ENCODE measurements around the gene COL17A1.

The COL17A1 gene

DNA sequence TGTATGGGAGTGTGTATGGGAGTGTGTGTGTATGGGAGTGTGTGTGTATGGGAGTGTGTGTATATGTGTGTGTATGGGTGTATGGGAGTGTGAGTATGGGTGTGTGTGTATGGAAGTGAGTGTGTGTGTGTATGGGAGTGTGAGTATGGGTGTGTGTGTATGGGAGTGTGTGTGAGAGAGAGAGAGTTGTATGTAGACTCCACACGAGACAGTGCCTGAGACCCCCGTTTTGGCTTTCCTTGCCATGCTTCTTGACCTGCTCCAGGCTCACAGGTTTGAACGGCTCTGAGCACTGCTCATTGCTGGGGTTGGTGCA is 49.7 kb downstream of the COL17A1 start:
- Mint-ChIP-seq H3K4me3 (no peak overlapping the region), H3K27me3 (no peaks in the 10 kb centered on the region), H3K9me3 (no peaks in the 10 kb centered on the region), H3K4me1 (ENCODE audit: low read depth) (no peaks in the 10 kb centered on the region), H3K27ac (no peak overlapping the region), H3K36me3 (ENCODE audit: low read depth) (peaks cover 4% of the 10 kb centered on the region)

DNA sequence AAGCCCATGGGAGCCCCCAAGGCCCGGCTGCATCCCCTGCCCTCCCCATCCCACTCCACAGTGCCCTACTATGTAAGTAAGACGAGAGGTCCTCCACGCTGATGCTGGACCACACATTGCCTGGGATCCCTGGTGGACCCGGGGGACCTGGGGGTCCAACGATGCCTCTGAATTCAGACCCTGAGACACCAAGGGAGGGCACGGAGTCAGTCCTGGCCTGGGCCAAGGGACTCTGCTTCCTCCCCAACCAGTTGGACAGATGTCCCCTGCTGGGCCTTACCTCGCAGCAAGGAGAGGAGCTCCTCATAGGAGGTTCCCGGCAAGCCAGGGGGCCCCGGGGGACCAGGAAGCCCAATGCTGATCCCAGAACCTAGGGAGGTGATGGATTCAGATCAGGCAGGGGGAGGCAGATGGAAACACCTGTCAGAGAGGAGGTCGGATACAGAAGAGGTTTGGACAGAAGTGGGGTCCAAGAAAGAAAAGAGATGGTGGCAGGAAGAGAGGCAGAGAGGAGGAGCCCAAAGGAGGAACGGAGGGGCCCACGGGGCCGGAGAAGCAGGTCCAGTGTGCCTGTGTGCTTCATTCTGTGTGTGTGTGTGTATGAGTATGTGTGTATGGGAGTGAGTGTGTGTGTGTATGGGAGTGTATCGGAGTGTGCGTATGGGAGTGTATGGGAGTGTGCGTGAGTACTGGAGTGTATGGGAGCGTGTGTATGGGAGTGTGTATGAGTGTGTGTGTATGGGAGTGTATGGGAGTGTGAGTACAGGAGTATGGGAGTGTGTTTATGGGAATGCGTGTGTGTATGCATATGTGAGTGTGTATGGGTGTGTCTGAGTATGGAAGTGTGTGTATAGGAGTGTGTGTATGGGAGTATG is 50.2 kb downstream of the COL17A1 start:
- Mint-ChIP-seq H3K27ac (no peak overlapping the region), H3K4me3 (no peak overlapping the region), H3K4me1 (ENCODE audit: low read depth) (no peaks in the 10 kb centered on the region), H3K27me3 (no peaks in the 10 kb centered on the region), H3K36me3 (ENCODE audit: low read depth) (peaks cover 4% of the 10 kb centered on the region), H3K9me3 (no peaks in the 10 kb centered on the region)

DNA sequence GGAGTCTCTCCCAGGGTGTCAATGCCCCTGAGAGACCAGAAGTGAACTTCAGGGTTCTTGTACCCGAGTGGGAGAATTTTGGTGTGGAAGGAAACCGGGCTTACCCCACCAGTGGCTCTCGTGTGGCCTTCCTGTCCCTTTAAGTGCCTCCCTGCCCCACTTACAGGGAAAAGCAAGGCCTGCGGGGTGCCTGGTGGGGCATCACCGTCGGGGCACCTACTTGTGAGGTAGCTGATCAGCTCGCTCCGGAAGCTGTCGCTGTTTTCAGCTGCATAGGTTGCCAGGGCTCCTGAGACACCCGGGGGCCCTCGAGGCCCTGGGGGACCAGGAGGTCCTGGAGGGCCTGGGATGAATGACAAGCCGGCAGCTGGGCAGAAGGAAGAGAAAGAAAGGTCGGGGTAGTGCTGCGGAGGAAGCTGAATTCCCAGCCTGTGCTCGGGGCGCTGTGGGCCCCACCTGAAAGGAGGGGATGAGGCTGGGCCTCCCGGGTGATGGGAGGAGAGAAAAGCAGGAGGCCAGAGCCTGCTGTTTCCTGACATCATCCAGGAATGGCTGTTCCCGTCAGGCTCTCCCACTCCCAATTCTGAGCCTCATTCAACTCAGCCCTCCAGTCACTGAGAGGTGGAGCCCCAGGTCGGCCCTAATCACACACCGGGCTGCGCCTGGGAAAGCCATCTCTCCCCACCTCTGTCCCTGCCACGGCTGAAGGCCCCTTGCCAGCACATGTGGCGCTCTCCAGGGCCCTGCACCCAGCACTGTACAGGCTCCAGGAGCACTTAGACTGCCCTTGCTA is 51.1 kb downstream of the COL17A1 start:
- Mint-ChIP-seq H3K27ac (no peak overlapping the region), H3K36me3 (ENCODE audit: low read depth) (peaks cover 5% of the 10 kb centered on the region)

DNA sequence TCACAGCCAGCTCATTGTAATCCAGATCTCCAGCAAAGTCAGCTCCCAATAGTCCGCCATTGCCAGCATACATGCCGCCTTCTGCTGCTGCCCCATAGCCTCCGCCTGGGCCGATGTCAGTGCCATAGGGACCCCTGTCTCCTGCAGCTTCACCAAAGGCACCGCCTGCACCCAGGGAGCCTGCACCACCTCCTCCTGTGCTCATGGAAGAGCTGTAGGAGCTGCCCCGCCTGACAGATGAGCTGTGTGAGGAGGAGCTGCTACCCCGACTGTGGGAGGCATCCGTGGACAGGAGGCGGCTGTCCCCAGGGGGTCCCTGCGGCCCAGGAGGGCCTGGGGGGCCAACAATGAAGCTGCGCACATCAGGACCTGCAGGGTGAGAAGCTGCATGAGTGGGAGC is 51.7 kb downstream of the COL17A1 start:
- Mint-ChIP-seq H3K9me3 (no peaks in the 10 kb centered on the region), H3K4me3 (no peak overlapping the region), H3K27ac (no peak overlapping the region), H3K27me3 (no peaks in the 10 kb centered on the region), H3K4me1 (ENCODE audit: low read depth) (no peaks in the 10 kb centered on the region), H3K36me3 (ENCODE audit: low read depth) (peaks cover 8% of the 10 kb centered on the region)

More for the DNA sequence above, 51.1 kb downstream of the COL17A1 start:
- no peaks in the 10 kb centered on the region for H3K4me1 Mint-ChIP-seq (ENCODE audit: low read depth)
- H3K27me3 Mint-ChIP-seq = no peaks in the 10 kb centered on the region
- H3K9me3 Mint-ChIP-seq = no peaks in the 10 kb centered on the region
- no peak overlapping the region for H3K4me3 Mint-ChIP-seq

GRCh38 chr10:104033401-104033930 is 52.2 kb downstream of the COL17A1 start:
- Mint-ChIP-seq H3K27ac (no peak overlapping the region), H3K9me3 (no peaks in the 10 kb centered on the region), H3K4me3 (no peak overlapping the region), H3K27me3 (no peaks in the 10 kb centered on the region), H3K36me3 (ENCODE audit: low read depth) (peaks cover 10% of the 10 kb centered on the region), H3K4me1 (ENCODE audit: low read depth) (no peaks in the 10 kb centered on the region)

DNA sequence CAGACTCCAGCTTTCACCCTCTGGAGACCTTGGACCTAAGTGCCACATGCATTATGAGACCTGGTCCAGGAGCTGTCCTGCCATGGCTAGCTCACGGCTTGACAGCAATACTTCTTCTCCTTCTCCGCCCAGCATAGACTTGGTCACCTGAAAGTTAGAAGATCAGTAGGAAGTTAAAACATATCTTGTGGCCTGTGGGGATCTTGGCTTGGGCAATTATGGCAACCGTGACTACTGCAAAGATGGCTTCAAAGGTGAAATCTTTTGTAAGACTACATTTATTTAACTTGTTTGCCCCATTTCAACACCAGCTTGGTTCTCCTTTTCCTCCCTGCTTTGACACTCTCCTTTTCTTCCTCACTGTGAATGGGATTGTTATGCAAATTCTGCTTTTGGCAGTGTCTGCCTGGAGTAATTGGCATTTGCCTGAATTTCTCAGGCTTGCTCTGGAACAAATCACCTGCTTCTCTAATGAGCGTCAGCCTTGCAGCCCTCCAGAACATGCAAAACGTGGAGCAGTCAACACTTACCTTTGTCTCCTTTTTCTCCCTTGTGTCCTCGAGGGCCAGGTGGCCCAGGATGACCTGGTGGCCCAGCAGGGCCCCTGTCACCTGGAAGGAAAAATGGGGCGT is 53.4 kb downstream of the COL17A1 start:
- Mint-ChIP-seq H3K36me3 (ENCODE audit: low read depth) (peaks cover 20% of the 10 kb centered on the region), H3K4me1 (ENCODE audit: low read depth) (no peaks in the 10 kb centered on the region), H3K27ac (no peak overlapping the region), H3K9me3 (no peaks in the 10 kb centered on the region), H3K27me3 (no peaks in the 10 kb centered on the region), H3K4me3 (no peak overlapping the region)

GRCh38 chr10:104031631-104032030 is 54.0 kb downstream of the COL17A1 start:
- Mint-ChIP-seq H3K4me3 (no peak overlapping the region), H3K27me3 (no peaks in the 10 kb centered on the region), H3K36me3 (ENCODE audit: low read depth) (peaks cover 20% of the 10 kb centered on the region), H3K4me1 (ENCODE audit: low read depth) (peaks cover 3% of the 10 kb centered on the region), H3K9me3 (no peaks in the 10 kb centered on the region), H3K27ac (no peak overlapping the region)

DNA sequence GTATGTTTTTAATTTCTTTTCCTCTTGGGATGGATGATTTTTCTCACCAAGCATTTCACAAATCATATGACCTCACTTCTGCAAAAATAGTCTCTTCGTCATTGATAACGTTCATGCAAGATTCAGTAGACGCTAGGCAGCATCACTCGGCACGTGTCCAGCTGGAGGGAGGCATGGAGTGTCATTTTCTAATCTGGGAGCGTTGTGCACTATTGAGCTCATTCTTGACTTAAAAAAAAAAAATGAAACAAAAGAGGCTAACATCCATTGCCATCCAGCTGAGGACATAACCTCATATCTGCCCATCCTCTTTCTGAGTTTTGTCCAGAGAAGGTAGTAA is 56.2 kb downstream of the COL17A1 start:
- H3K4me3 Mint-ChIP-seq = no peak overlapping the region
- no peak overlapping the region for H3K27ac Mint-ChIP-seq
- H3K36me3 Mint-ChIP-seq (ENCODE audit: low read depth) = peaks cover 31% of the 10 kb centered on the region
- no peaks in the 10 kb centered on the region for H3K9me3 Mint-ChIP-seq
- no peaks in the 10 kb centered on the region for H3K27me3 Mint-ChIP-seq
- peaks cover 3% of the 10 kb centered on the region for H3K4me1 Mint-ChIP-seq (ENCODE audit: low read depth)

DNA sequence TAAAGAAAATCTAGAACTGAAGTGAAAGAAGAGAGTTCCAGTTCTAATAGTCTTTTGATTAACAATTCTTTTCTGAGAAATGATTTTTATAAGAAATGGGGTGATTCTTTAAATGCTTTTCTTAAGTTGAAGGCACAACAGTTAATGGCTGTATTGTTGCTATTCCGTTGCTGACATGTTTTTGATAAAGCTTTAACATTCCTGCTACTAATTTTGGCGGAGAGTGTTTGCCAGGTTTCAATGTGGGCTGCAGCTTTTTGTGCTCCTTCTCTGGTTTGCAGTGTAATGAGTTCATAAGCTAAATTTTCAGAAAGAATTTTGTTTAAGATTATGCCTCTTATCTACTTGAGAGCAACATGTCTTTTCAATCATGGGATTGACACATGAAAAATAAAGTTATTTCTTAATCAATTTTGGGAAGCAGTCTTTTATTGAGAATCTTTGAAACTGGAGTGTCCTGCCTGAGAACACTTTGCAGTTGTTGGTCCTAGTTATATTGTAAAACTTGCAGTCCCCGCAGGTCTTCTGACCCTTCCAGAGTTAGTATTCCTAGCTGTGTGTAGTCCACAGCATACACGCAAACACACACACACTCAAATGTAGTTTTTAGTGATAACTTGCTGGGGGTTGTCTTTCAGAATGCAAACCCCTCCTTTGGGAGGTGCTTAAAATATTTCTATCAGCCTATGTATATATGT is 56.7 kb downstream of the COL17A1 start:
- Mint-ChIP-seq H3K27ac (no peak overlapping the region), H3K4me3 (no peak overlapping the region), H3K36me3 (ENCODE audit: low read depth) (peaks cover 37% of the 10 kb centered on the region), H3K27me3 (no peaks in the 10 kb centered on the region), H3K4me1 (ENCODE audit: low read depth) (peaks cover 3% of the 10 kb centered on the region), H3K9me3 (no peaks in the 10 kb centered on the region)

- Mint-ChIP-seq H3K9me3 (no peaks in the 10 kb centered on the region), H3K27me3 (no peaks in the 10 kb centered on the region), H3K4me1 (ENCODE audit: low read depth) (peaks cover 3% of the 10 kb centered on the region), H3K4me3 (no peak overlapping the region), H3K27ac (no peak overlapping the region), H3K36me3 (ENCODE audit: low read depth) (peaks cover 44% of the 10 kb centered on the region)
Observed at GRCh38 chr10:104028146-104028545, 57.5 kb downstream of the COL17A1 start.

DNA sequence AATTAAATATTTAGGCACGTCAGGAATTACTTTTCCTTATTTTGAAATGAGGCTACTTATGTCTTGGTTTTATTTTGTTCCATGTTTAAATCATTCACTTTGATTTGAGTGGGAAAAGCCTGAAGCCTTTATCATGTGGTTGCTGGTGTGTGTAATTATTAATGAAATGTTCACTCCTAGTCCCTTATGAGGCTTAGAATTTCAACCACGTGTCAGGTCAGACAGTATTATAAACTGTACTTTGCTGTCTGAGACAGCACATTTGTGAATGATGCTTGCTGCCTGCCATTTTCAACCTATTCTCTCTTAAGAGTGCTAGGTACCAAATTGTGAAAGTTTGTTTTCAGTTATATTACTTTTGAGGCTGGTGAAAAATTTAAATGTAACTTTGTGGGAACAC is 58.9 kb downstream of the COL17A1 start:
- H3K9me3 Mint-ChIP-seq = no peaks in the 10 kb centered on the region
- no peaks in the 10 kb centered on the region for H3K27me3 Mint-ChIP-seq
- peaks cover 3% of the 10 kb centered on the region for H3K4me1 Mint-ChIP-seq (ENCODE audit: low read depth)
- no peak overlapping the region for H3K4me3 Mint-ChIP-seq
- H3K36me3 Mint-ChIP-seq (ENCODE audit: low read depth) = peaks cover 51% of the 10 kb centered on the region
- H3K27ac Mint-ChIP-seq = no peak overlapping the region

- Mint-ChIP-seq H3K4me3 (no peak overlapping the region), H3K9me3 (no peaks in the 10 kb centered on the region), H3K27ac (no peak overlapping the region), H3K36me3 (ENCODE audit: low read depth) (peaks cover 61% of the 10 kb centered on the region), H3K27me3 (no peaks in the 10 kb centered on the region), H3K4me1 (ENCODE audit: low read depth) (peaks cover 12% of the 10 kb centered on the region)
Observed at GRCh38 chr10:104025524-104025923, 60.2 kb downstream of the COL17A1 start.

GRCh38 chr10:104022026-104022425 is 63.7 kb downstream of the COL17A1 start:
- H3K4me1 Mint-ChIP-seq (ENCODE audit: low read depth) = peaks cover 18% of the 10 kb centered on the region

GRCh38 chr10:104021246-104021645 is 64.4 kb downstream of the COL17A1 start:
- peaks cover 16% of the 10 kb centered on the region for H3K4me1 Mint-ChIP-seq (ENCODE audit: low read depth)
- H3K36me3 Mint-ChIP-seq (ENCODE audit: low read depth) = peaks cover 75% of the 10 kb centered on the region
- H3K27ac Mint-ChIP-seq = no peak overlapping the region
- H3K27me3 Mint-ChIP-seq = no peaks in the 10 kb centered on the region
- no peak overlapping the region for H3K4me3 Mint-ChIP-seq
- H3K9me3 Mint-ChIP-seq = no peaks in the 10 kb centered on the region

More at GRCh38 chr10:104022026-104022425, 63.7 kb downstream of the COL17A1 start:
- Mint-ChIP-seq H3K9me3 (no peaks in the 10 kb centered on the region), H3K36me3 (ENCODE audit: low read depth) (peaks cover 71% of the 10 kb centered on the region), H3K27ac (no peak overlapping the region), H3K4me3 (no peak overlapping the region), H3K27me3 (no peaks in the 10 kb centered on the region)
